Limb (tissue), 2 donors: ENCODE measurements around the gene HIVEP2.
A peak's percentile ranks its signal among the peaks of the same experiment; 100 is the strongest.

Experiments used
- DNase-seq, 2 donors: peaks; one replicate each; pipeline ENCODE4 v3.0.0-alpha.2; 2016; ENCODE audit errors: extremely low spot score in 2 of 2

Gene HIVEP2

DNA sequence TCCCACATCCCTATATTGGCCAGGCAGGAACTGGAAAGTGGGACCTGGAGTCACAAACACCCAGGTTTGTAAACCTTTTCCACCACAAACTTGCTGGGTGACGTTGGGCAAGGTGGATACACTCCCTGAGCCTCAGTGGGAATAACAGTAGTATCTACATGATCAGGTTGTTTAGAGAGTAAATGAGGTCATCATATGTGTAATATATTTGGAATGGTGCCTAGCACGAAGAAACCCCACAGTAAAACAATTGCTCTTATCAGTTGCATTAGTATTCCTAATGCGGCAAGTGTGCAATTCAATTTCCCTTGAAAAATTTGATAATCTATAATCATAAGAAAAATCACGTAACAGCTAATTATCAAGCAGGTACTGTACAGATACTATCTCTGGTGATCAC, 51.9 kb downstream of the HIVEP2 start:
- DNase-seq: no peak

DNA sequence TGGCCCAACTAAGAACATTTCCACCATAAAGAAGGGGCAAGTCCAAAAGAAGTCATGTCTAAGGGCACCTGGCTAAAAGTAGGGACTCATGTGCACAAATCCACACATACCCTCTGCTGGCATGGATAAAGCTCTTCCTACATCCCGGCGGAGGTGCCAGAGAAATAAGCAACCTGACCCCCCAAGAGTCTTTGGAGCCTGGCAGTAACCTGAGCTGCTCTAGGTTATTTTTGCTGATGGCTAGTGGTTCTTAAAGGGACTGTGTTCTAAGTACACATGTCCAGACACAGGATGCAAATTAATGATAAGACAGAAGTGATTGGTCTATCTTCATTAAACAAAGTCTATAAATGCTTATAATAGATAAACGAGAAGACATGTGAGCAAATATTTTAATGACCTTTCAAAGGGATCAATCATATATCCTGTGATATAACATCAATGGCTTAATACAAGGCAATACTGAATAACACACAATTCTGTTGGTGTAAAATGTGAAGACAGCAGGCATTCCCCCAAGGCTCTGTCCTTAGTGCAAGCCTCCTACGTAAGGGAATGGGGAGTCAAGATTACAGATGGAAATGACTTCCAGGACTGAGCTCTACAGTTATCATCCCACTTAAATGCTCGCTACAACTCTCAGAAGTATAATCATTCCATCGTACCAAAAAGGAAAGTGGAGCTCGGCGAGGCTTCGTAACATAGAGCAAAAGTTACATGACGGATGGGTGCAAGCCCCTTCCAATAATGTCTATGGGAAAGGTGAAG, 52.5 kb downstream of the HIVEP2 start:
- no peak for DNase-seq

DNA sequence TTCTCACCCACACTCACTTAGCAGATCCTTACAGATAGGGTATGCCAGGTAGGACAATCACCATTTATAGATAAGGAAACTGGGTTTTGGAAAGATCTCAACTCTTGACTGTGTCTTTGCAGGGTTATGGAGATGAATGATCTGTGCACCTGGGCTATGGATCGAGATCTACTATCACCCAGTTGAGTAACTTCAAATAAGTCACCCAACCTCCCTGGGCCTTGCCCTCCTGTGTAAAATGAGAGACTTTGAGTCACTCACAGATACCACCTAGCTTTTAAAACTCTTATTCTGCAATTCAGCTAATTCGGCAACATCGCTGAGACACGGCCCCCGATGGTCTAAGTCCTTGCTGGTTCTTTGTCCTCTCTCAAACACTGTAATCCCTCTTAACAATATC, 53.5 kb downstream of the HIVEP2 start:
- DNase-seq: no peak

DNA sequence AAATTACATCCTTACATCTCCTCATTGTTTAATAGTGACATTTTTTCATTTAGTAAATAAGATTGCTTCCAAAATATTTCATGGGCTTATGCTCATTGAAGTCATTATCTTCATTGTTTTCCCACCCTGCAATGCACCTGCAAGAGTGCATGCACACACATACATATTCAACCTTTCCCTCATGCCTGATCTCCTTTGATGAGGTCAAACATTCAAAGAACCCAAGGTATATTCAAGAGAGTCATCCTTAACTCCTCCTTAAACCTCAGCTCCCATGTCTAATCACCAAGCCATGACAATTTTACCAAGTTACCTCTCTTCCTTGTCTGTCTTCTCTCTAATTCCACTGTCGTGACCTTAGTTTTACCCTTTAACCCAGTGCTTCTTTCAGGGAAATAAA, 56.5 kb downstream of the HIVEP2 start:
- no peak for DNase-seq

DNA sequence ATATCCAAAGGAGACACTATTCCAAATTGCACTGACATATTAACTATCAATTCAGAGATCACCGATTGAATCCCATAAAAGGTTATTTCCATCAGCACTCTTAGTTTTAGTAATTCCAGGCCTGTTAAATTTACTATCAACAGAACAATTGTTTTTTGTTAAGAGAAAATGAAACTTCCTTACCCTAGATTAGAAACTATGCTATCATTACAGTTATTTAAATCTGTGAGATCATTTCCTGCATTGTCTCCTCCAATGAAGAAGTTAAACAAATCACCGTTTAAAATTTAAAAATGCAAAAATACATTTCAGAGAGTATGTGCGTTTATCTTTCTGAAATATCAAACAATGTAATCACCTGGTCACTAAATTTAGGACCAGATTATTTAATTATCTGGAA, 57.5 kb downstream of the HIVEP2 start:
- DNase-seq: no peak

DNA sequence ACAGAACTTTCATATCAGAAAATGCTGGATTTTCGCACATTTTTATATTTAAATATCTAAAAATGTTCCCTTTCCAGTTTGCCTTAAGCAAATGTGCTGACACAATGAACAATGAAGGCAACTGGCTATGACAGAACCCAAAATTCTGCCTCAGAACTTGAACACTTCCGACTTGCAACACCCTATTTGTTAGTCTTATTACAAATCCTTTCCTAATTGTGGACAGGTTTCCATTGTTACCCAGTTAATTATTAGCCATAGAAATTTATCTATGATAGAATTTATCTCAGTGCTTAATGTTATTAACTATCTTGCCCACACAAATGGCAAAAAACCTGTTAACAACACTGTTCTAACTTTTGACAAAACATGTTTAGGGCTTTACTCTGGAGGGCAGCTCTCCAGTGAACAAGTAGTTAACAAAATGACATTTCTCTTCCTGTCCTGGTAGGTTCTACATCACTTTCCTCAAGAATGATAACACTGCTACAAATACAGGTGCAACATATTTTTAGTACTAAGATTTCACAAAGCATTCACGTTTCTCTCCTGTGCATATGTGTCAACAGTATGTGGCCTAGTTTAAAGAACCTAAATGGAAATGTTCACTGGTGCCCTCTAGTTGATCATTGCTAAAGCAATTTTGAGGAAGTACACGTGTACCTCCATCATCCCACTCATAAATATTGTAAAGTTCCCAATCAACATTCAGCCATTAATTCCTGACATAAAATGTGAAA, 58.4 kb downstream of the HIVEP2 start:
- DNase-seq: peak in 1 of 2 donors; percentile 44

DNA sequence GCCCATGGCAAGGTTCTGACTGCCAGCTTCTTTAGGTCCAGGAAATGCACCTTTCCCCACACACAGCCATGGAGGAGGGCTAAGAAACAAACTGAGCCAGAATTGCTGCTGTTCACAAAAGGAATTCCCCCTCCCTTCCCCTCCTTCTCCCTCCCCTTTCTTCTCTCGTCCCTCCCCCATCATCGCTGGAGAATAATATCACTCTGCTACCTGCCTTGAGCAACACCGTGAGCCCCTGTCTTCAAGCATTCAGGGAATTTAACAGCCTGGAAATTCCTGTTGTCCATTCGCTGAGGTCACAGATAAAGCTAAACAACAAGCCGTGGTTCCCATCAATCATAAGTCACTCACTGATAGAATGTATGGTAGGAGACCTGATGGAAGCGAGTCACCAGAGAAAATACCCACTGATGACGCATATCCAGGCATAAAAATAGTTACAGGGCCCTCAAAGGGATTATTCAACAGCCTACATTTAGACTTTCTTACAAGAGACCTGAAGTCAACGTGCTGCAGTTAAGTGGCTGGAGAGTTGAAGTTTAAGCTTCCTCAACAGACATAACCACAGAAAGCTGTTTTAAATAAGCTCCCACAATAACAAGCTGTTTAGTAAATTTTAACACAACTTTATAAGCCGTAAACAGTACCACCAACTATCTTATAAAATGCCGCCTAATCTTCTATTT, 59.7 kb downstream of the HIVEP2 start:
- peak; percentile 56 to 67 for DNase-seq

DNA sequence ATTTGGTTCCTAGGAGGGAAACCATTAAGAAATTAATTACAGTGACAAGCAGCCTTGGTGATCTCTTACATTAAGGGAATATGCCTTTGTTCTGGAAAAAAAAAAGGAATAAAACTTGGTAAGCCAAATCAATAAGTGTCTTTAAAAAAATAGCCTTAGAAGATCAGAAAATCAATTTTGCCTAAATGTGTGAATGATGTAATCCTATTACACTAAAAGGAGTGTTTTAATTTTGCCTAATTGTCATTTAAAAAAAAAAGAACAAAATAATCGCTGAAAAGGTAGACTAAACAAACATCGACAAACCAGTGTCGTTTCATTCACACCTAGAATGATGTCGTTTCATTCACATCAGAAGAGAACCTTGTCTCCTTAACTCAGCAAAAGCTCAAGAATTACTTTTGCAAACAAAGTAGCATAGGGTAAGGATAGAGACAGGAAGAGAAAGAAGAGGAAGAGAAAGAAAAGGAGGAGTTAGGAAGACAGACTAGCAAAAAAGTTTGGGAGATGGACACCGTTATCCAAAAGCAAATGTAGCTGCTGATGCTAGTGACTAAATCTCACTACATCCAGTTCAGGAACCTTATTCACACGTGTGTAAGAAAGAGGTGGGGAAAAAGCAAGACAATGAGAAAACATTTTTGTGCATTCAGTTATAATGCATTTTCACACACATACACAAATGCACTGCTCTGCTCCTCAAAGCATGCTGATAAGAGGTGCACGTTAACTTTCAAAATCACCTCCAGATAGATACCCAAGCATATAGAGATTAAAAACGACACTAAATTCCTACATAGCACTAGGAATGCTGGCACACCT, 60.6 kb downstream of the HIVEP2 start:
- DNase-seq: no peak

DNA sequence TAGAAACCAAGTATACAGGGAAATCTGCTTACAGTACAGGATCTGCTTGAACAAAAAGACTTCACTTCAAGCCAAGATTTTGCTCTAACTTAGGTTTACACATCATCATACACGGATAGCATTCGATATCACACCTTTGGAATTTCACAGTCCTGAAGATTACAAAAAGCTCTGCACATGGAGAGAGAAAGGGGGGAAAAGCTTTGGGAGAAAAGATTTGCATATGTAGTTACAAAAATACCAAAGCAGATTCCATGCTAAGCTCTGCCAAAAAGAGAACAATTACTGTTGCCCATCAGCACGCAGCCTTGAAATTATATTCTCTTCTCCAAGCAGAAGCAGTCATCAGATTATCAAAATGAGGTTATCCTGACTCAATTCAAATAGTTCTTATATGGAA, 62.0 kb downstream of the HIVEP2 start:
- DNase-seq: no peak

DNA sequence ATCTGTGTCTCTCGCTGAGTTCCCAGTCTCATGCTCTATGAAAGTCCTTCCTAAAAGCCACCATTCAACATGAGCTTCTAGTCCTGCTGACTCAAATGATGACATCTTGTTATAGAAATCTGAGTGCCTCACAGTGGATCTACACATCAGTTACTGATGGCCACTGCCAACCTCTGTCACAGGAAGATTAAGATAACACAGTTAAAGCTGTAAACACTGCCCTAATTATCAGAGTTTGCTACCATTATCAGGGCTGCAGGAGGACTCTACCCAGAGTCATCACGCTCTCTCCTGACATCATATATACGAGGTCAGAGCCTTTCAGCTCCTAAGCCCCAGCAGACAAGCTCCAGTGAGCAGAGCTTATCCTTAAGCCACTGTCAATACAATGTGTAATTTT, 63.2 kb downstream of the HIVEP2 start:
- DNase-seq: no peak

DNA sequence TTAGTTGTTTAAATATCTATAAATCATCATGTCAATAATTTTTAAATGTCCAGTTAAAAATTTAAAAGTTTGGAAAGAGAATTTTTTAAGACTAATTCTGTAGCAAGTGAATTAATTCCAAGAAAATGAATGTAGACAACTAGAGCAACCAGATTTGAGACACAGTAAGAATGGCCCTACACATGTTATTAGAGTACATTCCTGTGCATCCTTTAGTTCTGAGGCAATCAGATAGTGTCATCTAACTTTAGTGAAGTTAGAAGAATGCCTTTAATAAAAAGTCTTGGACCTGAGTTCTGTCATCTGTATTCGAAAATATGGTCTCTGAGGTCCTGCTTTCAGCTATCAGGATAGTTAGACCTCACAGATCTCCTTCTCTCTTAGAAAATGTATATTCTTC, 63.7 kb downstream of the HIVEP2 start:
- no peak for DNase-seq

DNA sequence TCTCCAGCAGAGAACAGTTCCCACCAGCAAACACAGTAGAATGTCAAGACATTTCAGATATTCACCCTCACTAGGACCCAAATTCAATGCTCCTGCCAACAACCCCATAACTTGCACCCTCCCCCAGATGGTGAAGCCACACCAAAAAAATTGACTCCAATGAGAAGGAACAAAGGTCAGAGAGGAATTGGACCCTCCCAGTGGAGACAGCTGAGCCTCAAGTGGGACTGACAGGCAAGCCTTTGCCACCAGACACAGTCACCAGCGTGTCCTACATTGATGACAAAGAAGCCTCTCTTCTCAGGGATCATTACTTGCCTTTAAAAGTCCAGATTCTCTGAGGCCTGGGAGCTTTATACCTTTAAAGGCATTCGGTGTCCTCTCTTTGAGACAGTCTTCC, 64.8 kb downstream of the HIVEP2 start:
- DNase-seq: no peak

DNA sequence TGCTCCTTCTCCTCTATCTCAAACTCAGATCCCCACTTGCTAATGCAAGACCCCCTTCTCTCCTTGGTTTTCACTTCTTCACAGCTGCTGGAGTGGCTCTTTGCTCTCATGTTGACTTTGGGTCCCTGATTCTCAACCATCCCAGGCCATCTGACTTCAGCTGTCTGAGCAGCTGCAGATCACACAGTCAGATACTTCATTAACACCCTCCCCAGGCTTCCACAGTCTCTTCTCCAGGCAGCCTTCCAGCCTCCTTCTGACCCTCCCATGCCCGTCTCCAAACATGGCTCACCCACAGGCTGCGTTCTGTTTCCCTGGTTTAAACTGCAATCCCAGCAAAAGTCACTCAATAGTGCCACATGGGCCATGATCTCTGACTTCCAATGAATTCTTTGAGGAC, 65.4 kb downstream of the HIVEP2 start:
- DNase-seq: no peak

DNA sequence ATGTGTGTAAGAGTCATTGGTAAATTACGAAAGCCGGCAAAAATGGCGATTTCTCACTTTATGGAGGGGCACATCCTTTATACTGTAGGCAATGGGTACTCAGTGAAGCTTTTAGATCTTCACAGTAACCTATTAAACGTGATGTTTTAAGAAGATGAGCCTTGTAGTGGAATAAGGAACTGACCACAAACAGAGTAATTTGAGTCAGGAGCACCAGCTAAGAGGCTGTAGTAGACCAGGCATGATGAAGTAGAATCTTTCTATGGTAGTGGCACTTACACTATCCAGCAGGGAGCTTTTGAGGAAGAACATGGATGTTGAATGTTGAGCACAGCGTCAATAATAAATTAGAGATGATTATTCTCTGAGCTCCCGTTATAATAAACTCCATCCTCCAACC, 65.9 kb downstream of the HIVEP2 start:
- no peak for DNase-seq

DNA sequence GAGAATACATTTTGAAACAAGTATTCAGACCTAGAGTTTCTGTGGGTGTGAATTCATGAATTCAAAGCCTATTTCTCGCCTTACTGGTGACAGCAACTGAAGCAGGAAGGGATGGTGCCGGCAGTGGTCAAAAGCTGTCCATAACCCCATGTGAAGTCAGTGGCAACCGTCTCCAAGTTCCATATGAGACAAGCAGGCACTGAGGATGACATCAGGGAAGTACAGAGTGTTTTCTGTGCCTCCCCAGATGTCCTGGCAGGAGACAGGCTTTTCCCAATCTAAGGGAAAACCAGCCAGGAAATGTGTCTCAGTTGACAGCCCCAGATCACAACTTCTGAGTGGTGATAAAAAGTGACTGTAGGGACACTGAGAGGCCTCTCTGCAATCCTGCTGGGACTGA, 66.6 kb downstream of the HIVEP2 start:
- DNase-seq: no peak

DNA sequence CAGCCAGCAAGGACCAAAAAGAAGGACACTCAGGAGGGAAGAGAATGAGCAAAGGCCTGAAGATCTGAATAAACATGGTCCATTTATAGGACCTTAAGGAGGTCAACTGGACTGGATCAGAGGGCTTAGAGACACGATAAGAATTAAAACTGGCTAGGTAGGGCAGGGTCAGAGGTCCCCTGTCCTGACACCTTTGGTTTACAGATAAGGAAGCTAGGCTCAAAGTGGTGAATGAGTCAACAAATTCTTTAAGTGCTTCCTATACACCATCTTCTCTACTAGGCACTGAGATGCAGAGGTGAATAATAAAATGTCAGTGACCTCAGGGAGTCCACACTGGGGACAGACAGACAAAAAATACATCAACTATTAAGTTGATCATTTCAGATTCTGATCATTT, 70.3 kb downstream of the HIVEP2 start:
- no peak for DNase-seq

DNA sequence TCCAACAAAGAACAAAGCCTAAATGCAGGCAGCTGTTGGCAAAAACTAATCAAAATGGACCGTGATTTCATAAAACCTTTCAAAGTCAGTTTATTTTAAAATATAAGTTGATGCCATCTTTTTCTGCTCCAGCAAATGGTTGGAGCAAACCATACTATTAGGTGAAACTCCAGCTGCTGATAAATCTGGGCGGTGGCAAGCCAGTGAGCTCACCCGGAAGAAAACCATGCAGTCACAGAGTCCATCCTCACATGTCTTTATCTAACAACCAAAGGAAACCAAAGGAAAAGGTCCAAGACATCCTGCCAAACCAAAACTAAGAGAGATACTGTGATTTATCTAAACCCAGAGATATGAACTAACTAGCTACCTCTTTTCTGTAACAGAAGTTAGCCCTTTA, 72.6 kb downstream of the HIVEP2 start:
- DNase-seq: no peak

DNA sequence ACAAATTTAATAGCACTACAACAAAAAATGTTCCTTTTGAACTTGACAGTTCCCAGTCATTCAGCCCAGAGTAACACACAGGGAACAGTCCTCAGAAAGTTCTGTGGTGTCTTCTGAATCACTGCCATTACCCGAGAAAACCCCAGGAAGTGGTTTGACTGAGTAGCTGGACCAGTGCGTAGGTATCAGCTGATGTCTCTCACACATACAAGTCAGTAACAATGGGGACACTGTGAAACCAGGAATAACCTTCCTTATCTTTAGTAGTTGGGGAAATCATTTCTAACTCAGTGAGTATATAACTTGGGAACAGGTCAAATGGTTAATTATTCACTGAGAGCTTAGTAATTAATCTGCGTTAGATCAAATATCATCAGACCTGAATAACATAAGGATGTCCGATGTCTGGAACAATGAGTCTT, 73.1 kb downstream of the HIVEP2 start:
- DNase-seq: no peak

DNA sequence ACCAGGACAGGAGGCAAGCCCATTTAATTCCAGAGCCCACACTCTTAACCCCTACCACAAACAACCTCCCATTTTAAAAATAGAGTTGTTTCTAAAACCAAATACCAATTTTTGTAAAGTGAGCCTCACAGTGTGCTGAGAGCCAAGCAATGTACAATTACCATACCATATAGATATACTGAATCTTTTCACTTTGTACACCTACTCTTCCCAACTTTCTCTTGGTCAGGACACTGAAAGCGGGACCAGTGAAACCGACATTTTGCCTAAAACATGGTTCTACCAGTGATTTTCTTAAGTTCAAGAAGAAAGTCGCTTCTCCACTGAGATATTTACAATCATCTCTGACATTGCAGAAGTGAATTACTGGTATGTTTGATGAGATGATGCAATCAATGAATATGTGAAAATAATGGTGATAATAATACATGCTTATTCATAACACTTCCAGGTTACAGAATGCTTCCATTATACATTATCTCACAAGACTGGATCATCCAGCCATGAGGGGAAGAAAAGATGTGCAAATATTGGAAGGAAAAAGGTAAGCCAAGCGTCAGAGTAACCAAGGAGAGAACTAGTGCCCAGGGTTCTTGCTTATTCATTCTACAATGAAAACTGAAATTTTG, 74.1 kb downstream of the HIVEP2 start:
- no peak for DNase-seq

DNA sequence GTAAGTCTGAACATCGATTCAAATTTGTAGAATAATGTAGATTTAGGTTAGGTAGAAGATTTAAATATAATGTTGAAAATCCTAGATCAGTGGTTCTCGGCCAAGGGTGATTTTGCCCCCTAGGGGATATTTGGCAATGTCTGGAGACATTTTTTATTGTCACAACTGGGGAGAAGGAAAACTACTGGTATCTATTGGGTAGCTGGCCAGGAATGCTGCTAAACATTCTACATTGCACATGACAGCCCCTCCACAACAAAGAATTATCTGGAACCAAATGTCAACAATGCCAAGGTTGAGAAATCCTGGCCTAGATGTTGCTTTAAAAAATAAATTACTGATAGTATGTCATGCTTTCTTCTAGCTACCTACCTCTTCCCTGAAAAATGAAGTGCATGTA, 76.1 kb downstream of the HIVEP2 start:
- DNase-seq: no peak
